H1 (cell line): Measurements from ENCODE around the gene CELA2A. TPM values are rescaled to one million over a fixed set of nuclear protein-coding genes. Genes with fewer than 3 reads are reported as not detected.

Experiments
- CTCF ChIA-PET: fragments of 300-600 bp; sonication (Branson Sonifier 250); formaldehyde crosslinking; loops from one replicate; lab custom pipeline; 2021; ENCODE audit not compliant: partially characterized antibody; lab: Charles Lee
- POLR2A ChIA-PET: fragments of 300-600 bp; sonication (Branson Sonifier 250); formaldehyde crosslinking; loops from one replicate; lab custom pipeline; 2021; ENCODE audit warnings: inconsistent platforms; ENCODE audit not compliant: partially characterized antibody; lab: Charles Lee
- DNase-seq, 2 experiments: peaks; one replicate each; pipeline versions ENCODE4 v3.0.0 to v3.0.0-alpha.2; 2010 to 2022; ENCODE audit warnings: low spot score in 2 of 2, low read depth in 1 of 2, mixed read lengths in 1 of 2
- FAIRE-seq: peaks from 2 replicates; lab custom pipeline; 2011; peaks lifted over from hg19 to GRCh38; lab: Jason Lieb, UNC
- H2AFZ ChIP-seq: 2 replicates; pipeline ENCODE4 v1.8.1; 2012; ENCODE audit warnings: low read length, inconsistent platforms
- H2AK5ac ChIP-seq: 2 replicates; pipeline ENCODE4 v1.6.1; 2013; ENCODE audit warnings: low read depth, low read length
- H2BK120ac ChIP-seq: replicated peaks from 2 replicates; pipeline ENCODE3; 2013; ENCODE audit warnings: low read depth, low read length, inconsistent platforms
- H2BK12ac ChIP-seq: 2 replicates; pipeline ENCODE4 v1.6.1; 2013; ENCODE audit warnings: low read depth, low read length
- H2BK15ac ChIP-seq: 2 replicates; pipeline ENCODE4 v1.6.1; 2013; ENCODE audit warnings: low read length
- H2BK20ac ChIP-seq: 2 replicates; pipeline ENCODE4 v1.6.1; 2013; ENCODE audit warnings: low read length
- H2BK5ac ChIP-seq: 2 replicates; pipeline ENCODE4 v1.6.1; 2013; ENCODE audit warnings: low read depth, low read length
- H3K14ac ChIP-seq: 2 replicates; pipeline ENCODE4 v1.6.1; 2013; ENCODE audit warnings: inconsistent platforms; ENCODE audit not compliant: insufficient read length
- H3K18ac ChIP-seq: 2 replicates; pipeline ENCODE4 v1.6.1; 2013; ENCODE audit warnings: low read length; ENCODE audit errors: extremely low read depth
- H3K23ac ChIP-seq: 2 replicates; pipeline ENCODE4 v1.6.1; 2013; ENCODE audit warnings: inconsistent platforms; ENCODE audit not compliant: insufficient read length
- H3K23me2 ChIP-seq: 2 replicates; pipeline ENCODE4 v1.6.1; 2013; ENCODE audit warnings: low read depth, low read length
- H3K27ac ChIP-seq: 2 replicates; pipeline ENCODE4 v1.6.1; 2011; ENCODE audit warnings: low read depth, low read length, inconsistent platforms
- H3K27me3 ChIP-seq, 4 experiments: replicated peaks in 1 of 4; 1 replicate in 1 of 4; 2 replicates in 3 of 4; pipeline versions ENCODE4 v1.6.1 to v1.8.1; 2011 to 2013; ENCODE audit warnings: low read length in 3 of 4, mild to moderate bottlenecking in 3 of 4, inconsistent platforms in 2 of 4, mixed read lengths in 2 of 4, moderate library complexity in 1 of 4; ENCODE audit not compliant: control insufficient read depth in 3 of 4, insufficient read depth in 3 of 4; ENCODE audit errors: extremely low read depth in 1 of 4
- H3K36me3 ChIP-seq, 4 experiments: 2 replicates each; pipeline versions ENCODE4 v1.6.1 to v1.8.1; 2011 to 2013; ENCODE audit warnings: mild to moderate bottlenecking in 4 of 4, low read length in 3 of 4, moderate library complexity in 2 of 4, control low read depth in 1 of 4, inconsistent platforms in 1 of 4; ENCODE audit not compliant: insufficient read depth in 4 of 4, control insufficient read depth in 2 of 4
- H3K4ac ChIP-seq: replicated peaks from 2 replicates; pipeline ENCODE3; 2013; ENCODE audit warnings: low read length, low read depth, mixed read lengths, inconsistent platforms; ENCODE audit not compliant: insufficient read length
- H3K4me1 ChIP-seq, 4 experiments: replicated peaks in 1 of 4; 1 replicate in 1 of 4; 2 replicates in 3 of 4; pipeline versions ENCODE4 v1.6.1 to v1.8.1; 2011 to 2013; ENCODE audit warnings: low read length in 3 of 4, inconsistent platforms in 2 of 4, mixed read lengths in 1 of 4; ENCODE audit not compliant: insufficient read depth in 4 of 4, control insufficient read depth in 3 of 4
- H3K4me2 ChIP-seq, 2 experiments: 2 replicates each; pipeline versions ENCODE4 v1.6.1 to v1.8.1; 2011 to 2013; ENCODE audit warnings: low read depth in 2 of 2, low read length in 2 of 2, control low read depth in 1 of 2, inconsistent platforms in 1 of 2, mild to moderate bottlenecking in 1 of 2; ENCODE audit not compliant: insufficient read depth in 1 of 2
- H3K4me3 ChIP-seq, 4 experiments: fragments of 200-600, 300-600 bp in 1 of 4; sonication (generic), shearing (Covaris generic), sonication (Bioruptor Twin) in 1 of 4; 2 replicates each; pipeline versions ENCODE4 v1.5.1 to v1.8.1; 2011 to 2016; ENCODE audit warnings: low read length in 4 of 4, low read depth in 3 of 4, control low read depth in 2 of 4, inconsistent platforms in 2 of 4, mild to moderate bottlenecking in 2 of 4, mixed read lengths in 1 of 4, moderate library complexity in 1 of 4; ENCODE audit not compliant: insufficient read depth in 2 of 4; ENCODE audit errors: extremely low read depth in 1 of 4
- H3K56ac ChIP-seq: replicated peaks from 2 replicates; pipeline ENCODE3; 2013; ENCODE audit warnings: low read depth, mild to moderate bottlenecking, mixed read lengths, low read length, inconsistent platforms; ENCODE audit not compliant: insufficient read length
- H3K79me1 ChIP-seq: 2 replicates; pipeline ENCODE4 v1.6.1; 2013; ENCODE audit warnings: low read depth, low read length, control low read depth
- H3K79me2 ChIP-seq, 2 experiments: 2 replicates each; pipeline versions ENCODE4 v1.6.1 to v1.8.1; 2012 to 2013; ENCODE audit warnings: low read length in 2 of 2, mild to moderate bottlenecking in 2 of 2, inconsistent platforms in 1 of 2; ENCODE audit not compliant: insufficient read depth in 2 of 2, control insufficient read depth in 1 of 2
- H3K9ac ChIP-seq, 4 experiments: replicated peaks in 1 of 4; 1 replicate in 1 of 4; 2 replicates in 3 of 4; pipeline versions ENCODE4 v1.6.1 to v1.8.1; 2011 to 2013; ENCODE audit warnings: low read depth in 3 of 4, low read length in 3 of 4, control low read depth in 2 of 4, mild to moderate bottlenecking in 2 of 4, moderate library complexity in 2 of 4, inconsistent platforms in 1 of 4; ENCODE audit errors: extremely low read depth in 1 of 4
- H3K9me3 ChIP-seq, 2 experiments: 2 replicates each; pipeline versions ENCODE4 v1.6.1 to v1.8.1; 2012 to 2013; ENCODE audit warnings: mild to moderate bottlenecking in 2 of 2, moderate library complexity in 2 of 2, control low read depth in 1 of 2, inconsistent platforms in 1 of 2, low read depth in 1 of 2, low read length in 1 of 2, mixed read lengths in 1 of 2; ENCODE audit not compliant: insufficient read depth in 2 of 2
- H4K20me1 ChIP-seq, 2 experiments: replicated peaks in 1 of 2; 2 replicates each; pipeline versions ENCODE3 to v1.8.1; 2011 to 2013; ENCODE audit warnings: inconsistent platforms in 2 of 2, low read length in 2 of 2, mild to moderate bottlenecking in 1 of 2; ENCODE audit not compliant: insufficient read depth in 2 of 2, control insufficient read depth in 1 of 2
- H4K5ac ChIP-seq: 2 replicates; pipeline ENCODE4 v1.6.1; 2013; ENCODE audit warnings: low read length, low read depth, mixed read lengths, inconsistent platforms; ENCODE audit not compliant: insufficient read length
- H4K8ac ChIP-seq: 2 replicates; pipeline ENCODE4 v1.8.0; 2013; ENCODE audit warnings: mild to moderate bottlenecking, moderate library complexity, low read length, inconsistent platforms; ENCODE audit not compliant: insufficient read depth; ENCODE audit errors: extremely low read depth
- H4K91ac ChIP-seq: replicated peaks from 2 replicates; pipeline ENCODE3; 2013; ENCODE audit warnings: low read length, mixed read lengths, inconsistent platforms; ENCODE audit not compliant: insufficient read length
- BCL11A ChIP-seq, 2 experiments: IDR thresholded peaks; one replicate each; pipeline ENCODE4 v1.6.1; 2011; ENCODE audit warnings: low read depth in 2 of 2, low read length in 2 of 2, mild to moderate bottlenecking in 2 of 2
- CEBPB ChIP-seq: IDR thresholded peaks from 2 replicates; pipeline ENCODE4 v1.6.1; 2012; ENCODE audit warnings: low read depth, low read length
- CTCF ChIP-seq, 3 experiments: IDR thresholded peaks; 1 replicate in 2 of 3; 2 replicates in 1 of 3; pipeline versions ENCODE4 v1.5.1 to v1.6.1; 2011; ENCODE audit warnings: low read length in 3 of 3, mild to moderate bottlenecking in 3 of 3, inconsistent platforms in 2 of 3, low read depth in 1 of 3, moderate library complexity in 1 of 3; ENCODE audit not compliant: insufficient read depth in 1 of 3; ENCODE audit errors: control extremely low read depth in 1 of 3
- FOSL1 ChIP-seq: IDR thresholded peaks from 2 replicates; pipeline ENCODE4 v1.6.1; 2011; ENCODE audit warnings: mild to moderate bottlenecking, low read depth, low read length, moderate library complexity; ENCODE audit not compliant: insufficient read depth
- KDM4A ChIP-seq: IDR thresholded peaks from one replicate; pipeline ENCODE4 v1.7.1; 2012; ENCODE audit warnings: low read depth, mild to moderate bottlenecking, moderate library complexity, low read length, inconsistent platforms; ENCODE audit not compliant: severe bottlenecking
- SAP30 ChIP-seq: fragments of 300-600 bp; sonication (generic); IDR thresholded peaks from 2 replicates; pipeline ENCODE4 v1.7.1; 2012; ENCODE audit warnings: low read length, moderate library complexity, mild to moderate bottlenecking, inconsistent platforms; ENCODE audit not compliant: insufficient read depth, insufficient replicate concordance
- SUZ12 ChIP-seq: fragments of 200-600 bp; sonication (generic); IDR thresholded peaks from 2 replicates; pipeline ENCODE4 v1.6.1; 2012; ENCODE audit warnings: mild to moderate bottlenecking, inconsistent platforms, low read length, moderate library complexity, mixed read lengths
- YY1 ChIP-seq: IDR thresholded peaks from 2 replicates; pipeline ENCODE4 v1.6.1; 2011; ENCODE audit warnings: low read depth, mild to moderate bottlenecking, low read length
- ZNF274 ChIP-seq: IDR thresholded peaks from 2 replicates; pipeline ENCODE4 v1.7.0; 2012; ENCODE audit warnings: low read length, borderline replicate concordance; ENCODE audit errors: extremely low read depth
- WGBS, 2 experiments: shearing (Covaris generic) in 1 of 2; methylation state at CpG; one replicate each; pipeline versions ENCODE4 v1.1.6 to v1.1.7; 2013 to 2015; ENCODE audit warnings: low lambda C conversion rate in 2 of 2, mixed read lengths in 2 of 2, inconsistent platforms in 1 of 2, low coverage in 1 of 2, missing lambda C conversion rate in 1 of 2; ENCODE audit not compliant: insufficient replicate concordance in 2 of 2, insufficient coverage in 1 of 2, insufficient read length in 1 of 2; ENCODE audit errors: extremely low coverage in 1 of 2, missing lambda C conversion rate in 1 of 2; 5-methylcytosine and 5-hydroxymethylcytosine counted together
- polyA plus RNA-seq, 7 experiments: library from polyadenylated mRNA; depleted of rRNA in 3 of 7; stranded (reverse) in 5 of 7; unstranded in 2 of 7; fragments of >200 nt in 5 of 7; fragments of 200-250 nt in 2 of 7; gene quantifications; 1 replicate in 5 of 7; 2 replicates in 1 of 7; 4 replicates in 1 of 7; pipeline versions ENCODE4 v1.2.1 to v1.2.3, GENCODE V29; 2011 to 2013; ENCODE audit warnings: missing spikeins in 2 of 7, mixed read lengths in 2 of 7
- total RNA-seq: library from RNA; stranded (reverse); fragmentation: NEBNext Ultra II Directional; extraction: Animal tissue kit (Norgen Biotek cat#: 25700); gene quantifications from 2 replicates; pipeline ENCODE4 v1.2.1, GENCODE V29; 2021

Gene CELA2A
- total and polyA plus RNA-seq, 2 of the 8 experiments (the other 6 are each of a cell fraction or from before 2014, with no cell fraction given) = not detected

- Histone ChIP-seq H4K8ac (no peak overlapping the region), H2AFZ (no peak overlapping the region), H2BK20ac (no peak overlapping the region), H3K4me1 (no peaks in the 10 kb centered on the region; a peak in 1 of 7 replicates), H2BK15ac (no peak overlapping the region), H3K9me3 (no peaks in the 10 kb centered on the region), H2BK12ac (no peak overlapping the region), H3K4me3 (no peak overlapping the region), H2AK5ac (no peak overlapping the region), H4K5ac (no peak overlapping the region), H3K4ac (no peak overlapping the region), H4K91ac (no peak overlapping the region), H3K4me2 (no peak overlapping the region), H2BK5ac (no peak overlapping the region), H3K9ac (no peak overlapping the region), H4K20me1 (peaks cover 0 to 3% of the 10 kb centered on the region in 2 experiments), H3K79me1 (no peaks in the 10 kb centered on the region), H3K27me3 (no peaks in the 10 kb centered on the region), H3K36me3 (no peaks in the 10 kb centered on the region), H2BK120ac (no peak overlapping the region), H3K27ac (no peak overlapping the region), H3K18ac (no peak overlapping the region), H3K23ac (no peak overlapping the region), H3K56ac (no peak overlapping the region), H3K23me2 (no peaks in the 10 kb centered on the region), H3K14ac (no peak overlapping the region), H3K79me2 (no peaks in the 10 kb centered on the region)
- 93% methylated on average over 3 of the region's 3 CpGs; no CpG with 5 or more reads in 1 of the 2 experiments for WGBS, 2 experiments
- POLR2A ChIA-PET = no interaction called here
- FAIRE-seq (no peak), DNase-seq (no peak)
- CTCF ChIA-PET = interaction anchor here (0.9 kb wide), 1 partner anchor 49 kb away, joined by 5 read pairs; no protein-coding TSS in a partner anchor
- TF ChIP-seq YY1 = no peak
- no peak for TF ChIP-seq CTCF (IDR thresholded peaks at IDR 0.05; ENCODE audit: control extremely low read depth in 1 of 3, insufficient read depth in 1 of 3, low read depth in 1 of 3, low read length in 3 of 3)
- TF ChIP-seq SUZ12 = no peak
- no peak for TF ChIP-seq FOSL1
- no peak for TF ChIP-seq KDM4A
- TF ChIP-seq SAP30 = no peak
- no peak for TF ChIP-seq ZNF274
- no peak for TF ChIP-seq BCL11A (IDR thresholded peaks at IDR 0.05; ENCODE audit: low read depth in 2 of 2, low read length in 2 of 2)
- no peak for TF ChIP-seq CEBPB
Observed at GRCh38 chr1:15476927-15477326, 20.4 kb downstream of the CELA2A start.
